Measurements from ENCODE around the gene NDUFAB1.
"Not testable (repeated sequence)": the region's sequence is repeated elsewhere in the genome, so short reads cannot be mapped to it uniquely, and the experiment has no call there.

NDUFAB1 gene

GRCh38 chr16:23595951-23596720, at the start of gene NDUFAB1:
Gene NDUFAB1 (minus strand): TSS chr16:23596316. CDS start chr16:23596290, 26 bp downstream.
- peaks cover 42% of the 10 kb centered on the region for H3K36me3 ChIP-seq (ENCODE audit: insufficient read depth, insufficient read length, low read length)
- peaks cover 6% of the 10 kb centered on the region for H3K4me1 ChIP-seq (ENCODE audit: insufficient read depth, insufficient read length)
- peak; percentile 82 for TF ChIP-seq YY1 (IDR thresholded peaks at IDR 0.05; ENCODE audit: insufficient read depth, insufficient read length)
- TF ChIP-seq ZNF274 (IDR thresholded peaks at IDR 0.05; ENCODE audit: low read depth, low read length) = no peak
- TF ChIP-seq SUZ12 (IDR thresholded peaks at IDR 0.05; ENCODE audit: extremely low read depth, insufficient read depth, insufficient read length) = no peak
- H3K9ac ChIP-seq (ENCODE audit: insufficient read length, low read depth) = peak within 1 kb of the TSS; percentile 95
- DNase-seq (ENCODE audit: low read depth, low spot score) = peak; percentile 84
- H3K4me3 ChIP-seq (ENCODE audit: insufficient read length, low read depth) = peak within 1 kb of the TSS; percentile 91
- H3K27me3 ChIP-seq (ENCODE audit: insufficient read depth, insufficient read length) = no peaks in the 10 kb centered on the region
- no peaks in the 10 kb centered on the region for H3K9me3 ChIP-seq (ENCODE audit: insufficient read depth, low read length)

DNA sequence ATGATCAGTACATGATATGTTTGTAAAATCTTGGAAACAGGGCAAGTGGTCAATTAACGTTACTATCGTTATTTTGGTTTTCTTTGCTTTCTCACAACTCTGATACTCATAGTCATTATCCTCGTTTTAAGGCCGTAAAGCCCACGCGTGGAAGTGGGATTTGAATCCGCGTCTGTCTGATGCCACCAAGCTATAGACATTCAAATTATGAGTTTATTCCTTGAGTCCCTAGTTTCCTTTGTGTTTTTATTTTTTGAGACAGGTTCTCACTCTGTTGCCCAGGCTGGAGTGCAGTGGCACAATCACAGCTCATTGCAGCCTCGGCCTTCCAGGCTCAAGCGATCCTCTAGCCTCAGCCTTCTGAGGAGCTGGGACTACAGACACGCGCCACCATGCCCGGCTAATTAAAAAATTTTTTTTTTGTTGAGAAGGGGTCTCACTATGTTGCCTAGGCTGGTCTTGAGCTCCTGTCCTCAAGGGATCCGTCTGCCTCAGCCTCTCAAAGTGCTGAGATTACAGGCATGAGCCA, 46.2 kb upstream of the NDUFAB1 start:
- Histone ChIP-seq H3K36me3 (ENCODE audit: insufficient read depth, insufficient read length, low read length) (peaks cover 64% of the 10 kb centered on the region), H3K4me1 (ENCODE audit: insufficient read depth, insufficient read length) (no peaks in the 10 kb centered on the region), H3K4me3 (ENCODE audit: insufficient read length, low read depth) (peak overlapping the region; percentile 96), H3K27me3 (ENCODE audit: insufficient read depth, insufficient read length) (no peaks in the 10 kb centered on the region), H3K9ac (ENCODE audit: insufficient read length, low read depth) (peak overlapping the region; percentile 57), H3K9me3 (ENCODE audit: insufficient read depth, low read length) (no peaks in the 10 kb centered on the region)
- no peak for TF ChIP-seq SUZ12 (IDR thresholded peaks at IDR 0.05; ENCODE audit: extremely low read depth, insufficient read depth, insufficient read length)
- TF ChIP-seq YY1 (IDR thresholded peaks at IDR 0.05; ENCODE audit: insufficient read depth, insufficient read length) = no peak
- no peak for TF ChIP-seq ZNF274 (IDR thresholded peaks at IDR 0.05; ENCODE audit: low read depth, low read length)
- DNase-seq (ENCODE audit: low read depth, low spot score) = no peak

DNA sequence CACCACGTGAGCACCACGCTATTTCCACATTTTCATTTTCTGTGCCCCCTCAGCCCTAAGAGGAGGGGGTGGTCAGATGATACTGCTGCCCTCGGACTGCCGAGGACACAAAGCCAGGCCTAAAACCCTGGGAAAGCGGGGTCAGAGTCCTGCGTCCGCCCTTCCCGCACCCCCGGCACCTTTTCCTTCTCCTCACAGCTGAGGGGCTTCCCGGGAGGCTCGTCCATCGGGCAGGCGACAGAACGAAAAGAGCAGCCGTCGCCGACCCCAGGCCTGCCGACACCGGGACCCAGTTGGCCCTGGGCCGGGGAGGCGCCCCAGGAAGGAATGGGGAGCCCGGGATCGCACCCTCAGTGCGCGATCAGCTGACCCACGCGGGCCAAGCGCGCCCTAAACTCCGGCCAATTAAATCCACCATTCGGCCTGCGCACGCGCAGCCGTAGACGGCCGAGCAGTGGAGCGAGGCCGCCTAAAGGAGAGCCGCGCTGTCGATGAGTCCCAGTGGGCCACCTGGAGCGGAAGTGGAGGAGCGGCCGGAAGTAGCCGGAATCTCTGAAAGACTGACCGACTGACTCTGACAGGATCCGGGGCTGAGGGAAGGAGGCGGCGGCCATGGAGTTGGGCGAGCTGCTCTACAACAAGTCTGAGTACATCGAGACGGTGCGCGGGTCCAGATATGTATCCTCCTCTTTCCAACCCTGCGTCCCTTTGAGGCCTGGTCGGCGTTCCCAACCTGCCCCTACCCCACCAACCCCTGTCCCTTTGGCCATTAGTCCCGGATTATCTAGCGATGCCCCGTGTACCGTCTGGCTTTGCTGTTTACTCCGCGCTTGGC, 45.0 kb upstream of the NDUFAB1 start, which contains the start of the genes DCTN5 and PALB2:
TSS of gene DCTN5 (plus strand) at position 536 of the 835 bp plus-strand sequence. CDS start at position 613, 77 bp downstream.
TSS of gene PALB2 (minus strand) at position 380 of the 835 bp plus-strand sequence. CDS start at position 227, 153 bp downstream.
- H3K9me3 ChIP-seq (ENCODE audit: insufficient read depth, low read length) = no peaks in the 10 kb centered on the region
- peak within 1 kb of the TSS; percentile 96 for H3K4me3 ChIP-seq (ENCODE audit: insufficient read length, low read depth)
- peaks cover 64% of the 10 kb centered on the region for H3K36me3 ChIP-seq (ENCODE audit: insufficient read depth, insufficient read length, low read length)
- H3K4me1 ChIP-seq (ENCODE audit: insufficient read depth, insufficient read length) = no peaks in the 10 kb centered on the region
- DNase-seq (ENCODE audit: low read depth, low spot score) = peak; percentile 95
- peak within 1 kb of the TSS; percentile 100 for H3K9ac ChIP-seq (ENCODE audit: insufficient read length, low read depth)
- H3K27me3 ChIP-seq (ENCODE audit: insufficient read depth, insufficient read length) = no peaks in the 10 kb centered on the region
- TF ChIP-seq YY1 (IDR thresholded peaks at IDR 0.05; ENCODE audit: insufficient read depth, insufficient read length) = peak; percentile 41
- no peak for TF ChIP-seq SUZ12 (IDR thresholded peaks at IDR 0.05; ENCODE audit: extremely low read depth, insufficient read depth, insufficient read length)

- no peaks in the 10 kb centered on the region for H3K4me1 ChIP-seq (ENCODE audit: insufficient read depth, insufficient read length)
- H3K4me3 ChIP-seq (ENCODE audit: insufficient read length, low read depth) = peak overlapping the region; percentile 96
- no peaks in the 10 kb centered on the region for H3K27me3 ChIP-seq (ENCODE audit: insufficient read depth, insufficient read length)
- peaks cover 65% of the 10 kb centered on the region for H3K36me3 ChIP-seq (ENCODE audit: insufficient read depth, insufficient read length, low read length)
- DNase-seq (ENCODE audit: low read depth, low spot score) = peak; percentile 63
- no peaks in the 10 kb centered on the region for H3K9me3 ChIP-seq (ENCODE audit: insufficient read depth, low read length)
- TF ChIP-seq ZNF274 (IDR thresholded peaks at IDR 0.05; ENCODE audit: low read depth, low read length) (no peak), YY1 (IDR thresholded peaks at IDR 0.05; ENCODE audit: insufficient read depth, insufficient read length) (no peak), SUZ12 (IDR thresholded peaks at IDR 0.05; ENCODE audit: extremely low read depth, insufficient read depth, insufficient read length) (no peak)
- peak overlapping the region; percentile 100 for H3K9ac ChIP-seq (ENCODE audit: insufficient read length, low read depth)
Measured at GRCh38 chr16:23640615-23640930, 44.5 kb upstream of the NDUFAB1 start.

GRCh38 chr16:23635958-23636357, 39.8 kb upstream of the NDUFAB1 start:
- no peak for DNase-seq (ENCODE audit: low read depth, low spot score)
- Histone ChIP-seq H3K36me3 (ENCODE audit: insufficient read depth, insufficient read length, low read length) (peaks cover 76% of the 10 kb centered on the region), H3K9me3 (ENCODE audit: insufficient read depth, low read length) (no peaks in the 10 kb centered on the region), H3K9ac (ENCODE audit: insufficient read length, low read depth) (no peak overlapping the region), H3K4me1 (ENCODE audit: insufficient read depth, insufficient read length) (no peaks in the 10 kb centered on the region), H3K4me3 (ENCODE audit: insufficient read length, low read depth) (no peak overlapping the region), H3K27me3 (ENCODE audit: insufficient read depth, insufficient read length) (no peaks in the 10 kb centered on the region)
- no peak for TF ChIP-seq SUZ12 (IDR thresholded peaks at IDR 0.05; ENCODE audit: extremely low read depth, insufficient read depth, insufficient read length)
- TF ChIP-seq ZNF274 (IDR thresholded peaks at IDR 0.05; ENCODE audit: low read depth, low read length) = no peak
- TF ChIP-seq YY1 (IDR thresholded peaks at IDR 0.05; ENCODE audit: insufficient read depth, insufficient read length) = no peak

DNA sequence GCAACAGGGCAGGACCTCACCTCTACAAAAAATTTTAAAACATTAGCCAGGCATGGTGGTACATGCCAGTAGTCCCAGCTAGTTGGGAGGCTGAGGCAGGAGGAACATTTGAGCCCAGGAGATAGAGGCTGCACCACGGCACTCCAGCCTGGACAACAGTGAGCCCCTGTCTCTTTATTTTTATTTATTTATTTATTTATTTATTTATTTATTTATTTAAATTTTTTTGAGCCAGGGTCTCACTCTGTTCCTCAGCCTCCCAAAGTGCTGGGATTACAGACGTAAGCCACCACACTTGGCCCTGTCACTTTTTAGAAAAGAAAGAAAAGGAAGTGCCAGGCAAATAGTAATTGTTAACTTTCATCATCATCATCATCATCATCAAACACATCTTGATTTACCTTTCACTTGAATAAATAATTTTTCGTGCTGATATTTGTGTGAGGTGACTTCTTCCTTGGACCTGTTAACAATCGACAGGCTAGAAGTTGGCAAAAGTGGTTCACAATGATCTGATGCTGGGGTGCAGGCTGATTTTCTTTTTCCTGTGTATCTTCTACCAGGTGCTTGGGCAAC, 38.4 kb upstream of the NDUFAB1 start:
- Histone ChIP-seq H3K27me3 (ENCODE audit: insufficient read depth, insufficient read length) (no peaks in the 10 kb centered on the region), H3K9me3 (ENCODE audit: insufficient read depth, low read length) (no peaks in the 10 kb centered on the region), H3K36me3 (ENCODE audit: insufficient read depth, insufficient read length, low read length) (peaks cover 80% of the 10 kb centered on the region), H3K4me3 (ENCODE audit: insufficient read length, low read depth) (no peak overlapping the region), H3K4me1 (ENCODE audit: insufficient read depth, insufficient read length) (no peaks in the 10 kb centered on the region), H3K9ac (ENCODE audit: insufficient read length, low read depth) (no peak overlapping the region)
- no peak for DNase-seq (ENCODE audit: low read depth, low spot score)
- TF ChIP-seq ZNF274 (IDR thresholded peaks at IDR 0.05; ENCODE audit: low read depth, low read length) = no peak
- TF ChIP-seq YY1 (IDR thresholded peaks at IDR 0.05; ENCODE audit: insufficient read depth, insufficient read length) = no peak

GRCh38 chr16:23631874-23632273, 35.8 kb upstream of the NDUFAB1 start:
- not testable (repeated sequence) for H3K4me3 ChIP-seq (ENCODE audit: insufficient read length, low read depth); H3K27me3 ChIP-seq (ENCODE audit: insufficient read depth, insufficient read length); H3K9me3 ChIP-seq (ENCODE audit: insufficient read depth, low read length); DNase-seq (ENCODE audit: low read depth, low spot score); H3K4me1 ChIP-seq (ENCODE audit: insufficient read depth, insufficient read length); H3K9ac ChIP-seq (ENCODE audit: insufficient read length, low read depth)
- H3K36me3 ChIP-seq (ENCODE audit: insufficient read depth, insufficient read length, low read length) = peaks cover 83% of the 10 kb centered on the region
